Activated effector memory CD4-positive, alpha-beta T cell treated with anti-CD3 and anti-CD28 coated beads, Interleukin-2, amount 50 U/mL, for 16 hours (primary cell): ENCODE data around the gene TRIM46.
A peak's percentile ranks its signal among the peaks of the same experiment; 100 is the strongest.
"Not testable (repeated sequence)": the region's sequence is repeated elsewhere in the genome, so short reads cannot be mapped to it uniquely, and the experiment has no call there.

ENCODE experiments used
- DNase-seq: peaks from one replicate; pipeline ENCODE4 v3.0.0-alpha.2; 2020

The TRIM46 gene

DNA sequence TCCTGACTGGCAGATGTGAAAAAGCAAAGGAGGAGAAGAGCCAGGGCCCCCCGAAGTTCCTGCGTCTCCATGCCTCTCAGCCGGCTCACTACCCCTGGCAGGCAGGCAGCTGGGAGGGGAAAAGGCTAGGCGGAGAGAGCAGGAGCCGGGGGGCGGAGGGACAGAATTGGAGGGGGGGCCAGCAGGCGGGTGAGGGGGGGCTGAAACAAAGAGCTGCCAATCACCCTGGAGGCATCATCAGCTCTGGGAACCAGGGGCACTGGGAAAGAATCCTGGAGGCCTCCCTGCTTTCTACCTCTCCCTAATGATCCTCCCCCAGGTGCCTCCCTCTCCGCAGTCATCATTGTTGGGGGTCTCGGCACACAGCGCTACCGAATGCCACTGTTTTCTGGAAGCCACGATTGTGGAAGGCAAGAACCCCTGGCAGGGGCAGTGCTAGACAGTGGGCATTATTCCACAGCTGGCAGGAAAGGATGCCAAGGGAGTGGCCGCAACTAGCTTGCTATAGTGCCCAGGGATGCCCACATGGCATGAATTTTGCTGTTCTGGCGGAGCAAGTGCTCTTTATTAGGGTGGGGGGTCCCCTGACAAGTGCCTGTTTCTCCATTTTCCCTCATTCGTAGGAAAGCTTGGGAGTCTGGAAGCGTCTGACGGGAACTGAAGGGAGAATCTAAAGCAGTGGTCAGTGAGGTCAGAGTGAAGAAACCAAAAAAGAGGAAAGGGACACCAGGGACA lies 34.3 kb downstream of the TRIM46 start, which contains the start of gene THBS3:
Gene THBS3 (minus strand): TSS at position 92 of the 735 bp plus-strand sequence. CDS start 21 bp downstream, at position 71.
- DNase-seq: no peak

- peak; percentile 96 for DNase-seq
These were observed 35.1 kb downstream of the TRIM46 start, which contains the start of gene MTX1 for GRCh38 chr1:155208541-155209311. TSS of gene MTX1 (plus strand) at chr1:155208695. CDS start at chr1:155208805, 110 bp downstream.

DNA sequence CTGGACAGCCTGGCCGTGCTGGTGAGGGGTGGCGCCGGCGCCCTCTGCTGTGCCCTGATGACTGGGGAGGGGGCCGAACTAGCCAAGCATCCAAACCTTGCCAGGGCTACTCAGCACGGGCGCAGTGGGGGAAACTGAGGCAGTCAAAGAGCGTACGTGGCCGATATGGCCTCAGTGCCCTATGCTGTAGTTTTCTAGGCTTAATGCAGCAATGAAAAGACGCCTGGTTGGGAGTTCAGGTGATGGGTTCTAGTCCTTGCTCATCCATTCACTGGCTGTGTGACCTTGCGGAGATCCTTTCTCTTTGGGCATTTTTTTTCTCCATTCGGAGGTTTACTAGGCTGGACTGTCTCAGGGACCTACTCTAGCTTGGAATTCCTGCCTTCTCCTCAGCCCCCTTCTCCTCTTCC lies 35.7 kb downstream of the TRIM46 start:
- DNase-seq: no peak

- no peak for DNase-seq
These were observed 36.9 kb downstream of the TRIM46 start for GRCh38 chr1:155210314-155211104.

- not testable (repeated sequence) for DNase-seq
These were observed 37.9 kb downstream of the TRIM46 start for GRCh38 chr1:155211381-155212050.

DNA sequence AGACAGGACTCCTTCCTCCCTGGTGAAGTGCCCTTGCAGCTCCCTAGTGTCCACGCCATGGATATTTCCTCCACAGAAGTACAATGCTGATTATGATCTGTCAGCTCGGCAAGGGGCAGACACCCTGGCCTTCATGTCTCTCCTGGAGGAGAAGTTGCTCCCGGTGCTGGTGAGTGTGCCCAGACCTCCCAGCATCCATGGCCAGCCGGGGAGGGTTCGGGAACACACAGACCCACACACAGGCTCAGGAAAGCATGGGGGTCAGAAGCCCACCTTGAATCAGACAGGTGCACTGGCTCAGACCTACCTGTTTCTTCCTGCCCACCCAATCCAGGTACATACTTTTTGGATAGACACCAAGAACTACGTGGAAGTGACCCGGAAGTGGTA lies 38.4 kb downstream of the TRIM46 start:
- not testable (repeated sequence) for DNase-seq

- DNase-seq: not testable (repeated sequence)
These were observed 41.1 kb downstream of the TRIM46 start for GRCh38 chr1:155214702-155215101.

- no peak for DNase-seq
These were observed 45.4 kb downstream of the TRIM46 start for GRCh38 chr1:155218854-155219591.

GRCh38 chr1:155219592-155220031 lies 46.0 kb downstream of the TRIM46 start:
- no peak for DNase-seq

DNA sequence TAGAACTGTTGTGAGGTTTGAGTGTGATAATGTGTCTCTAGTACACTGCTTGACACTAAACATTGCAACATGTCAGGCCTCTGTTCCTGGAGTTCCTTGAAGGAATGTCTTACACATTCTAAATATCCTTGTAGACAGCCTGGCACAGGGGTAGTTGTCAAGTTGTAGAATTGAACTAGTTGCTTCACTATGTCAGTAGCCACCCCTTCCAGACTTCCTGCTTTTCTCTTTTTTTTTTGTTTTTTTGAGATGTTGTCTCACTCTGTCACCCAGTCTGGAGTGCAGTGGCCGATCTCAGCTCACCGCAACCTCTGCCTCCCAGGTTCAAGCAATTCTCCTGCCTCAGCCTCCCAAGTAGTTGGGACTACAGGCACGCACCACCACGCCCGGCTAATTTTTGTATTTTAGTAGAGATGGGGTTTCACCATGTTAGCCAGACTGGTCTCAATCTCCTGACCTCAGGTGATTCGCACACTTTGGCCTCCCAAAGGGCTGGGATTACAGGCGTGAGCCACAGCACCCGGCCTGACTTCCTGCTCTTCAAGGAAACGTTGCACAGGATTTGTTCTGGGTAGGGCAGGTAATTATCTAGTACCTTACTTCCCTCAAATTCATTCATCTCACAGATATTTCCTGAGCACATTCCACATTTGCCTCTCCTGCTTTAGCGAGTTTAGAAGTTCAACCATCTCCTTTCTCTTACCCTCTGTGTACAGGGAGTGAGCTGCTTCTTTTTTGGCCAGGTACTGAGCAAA lies 46.7 kb downstream of the TRIM46 start:
- not testable (repeated sequence) for DNase-seq

DNA sequence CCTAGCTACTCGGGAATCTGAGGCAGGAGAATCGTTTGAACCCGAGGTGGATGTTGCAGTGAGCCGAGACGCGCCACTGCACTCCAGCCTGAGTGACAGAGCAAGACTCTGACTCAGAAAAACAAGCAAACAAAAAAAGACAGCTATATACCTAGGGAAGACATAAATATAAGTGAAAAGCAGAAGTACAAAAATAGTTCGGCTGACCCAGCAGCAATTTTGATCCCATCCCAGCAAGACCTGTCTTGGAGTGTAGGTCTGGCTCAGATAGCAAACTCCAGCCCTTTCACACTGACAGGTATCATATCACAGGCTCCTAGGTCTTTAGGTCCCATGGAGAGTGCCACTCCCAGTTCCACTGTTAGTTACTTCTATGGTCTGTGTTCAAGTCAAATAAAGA lies 49.4 kb downstream of the TRIM46 start:
- DNase-seq: no peak

DNA sequence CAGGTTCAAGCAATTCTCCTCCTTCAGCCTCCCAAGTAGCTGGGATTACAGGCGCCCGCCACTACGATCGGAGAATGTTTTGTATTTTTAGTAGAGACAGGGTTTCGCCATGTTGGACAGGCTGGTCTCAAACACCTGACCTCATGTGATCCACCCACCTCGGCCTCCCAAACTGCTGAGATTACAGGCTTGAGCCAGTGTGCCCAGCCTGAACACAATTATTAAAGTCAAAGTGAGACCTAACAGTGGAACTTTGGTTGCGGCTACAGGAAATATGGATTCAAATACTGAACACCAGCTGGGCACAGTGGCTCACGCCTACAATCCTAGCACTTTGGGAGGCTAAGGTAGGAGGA lies 51.7 kb downstream of the TRIM46 start:
- not testable (repeated sequence) for DNase-seq

GRCh38 chr1:155226188-155226909 lies 52.7 kb downstream of the TRIM46 start:
- peak; percentile 92 for DNase-seq

GRCh38 chr1:155226910-155227260 lies 53.2 kb downstream of the TRIM46 start:
- no peak for DNase-seq

DNA sequence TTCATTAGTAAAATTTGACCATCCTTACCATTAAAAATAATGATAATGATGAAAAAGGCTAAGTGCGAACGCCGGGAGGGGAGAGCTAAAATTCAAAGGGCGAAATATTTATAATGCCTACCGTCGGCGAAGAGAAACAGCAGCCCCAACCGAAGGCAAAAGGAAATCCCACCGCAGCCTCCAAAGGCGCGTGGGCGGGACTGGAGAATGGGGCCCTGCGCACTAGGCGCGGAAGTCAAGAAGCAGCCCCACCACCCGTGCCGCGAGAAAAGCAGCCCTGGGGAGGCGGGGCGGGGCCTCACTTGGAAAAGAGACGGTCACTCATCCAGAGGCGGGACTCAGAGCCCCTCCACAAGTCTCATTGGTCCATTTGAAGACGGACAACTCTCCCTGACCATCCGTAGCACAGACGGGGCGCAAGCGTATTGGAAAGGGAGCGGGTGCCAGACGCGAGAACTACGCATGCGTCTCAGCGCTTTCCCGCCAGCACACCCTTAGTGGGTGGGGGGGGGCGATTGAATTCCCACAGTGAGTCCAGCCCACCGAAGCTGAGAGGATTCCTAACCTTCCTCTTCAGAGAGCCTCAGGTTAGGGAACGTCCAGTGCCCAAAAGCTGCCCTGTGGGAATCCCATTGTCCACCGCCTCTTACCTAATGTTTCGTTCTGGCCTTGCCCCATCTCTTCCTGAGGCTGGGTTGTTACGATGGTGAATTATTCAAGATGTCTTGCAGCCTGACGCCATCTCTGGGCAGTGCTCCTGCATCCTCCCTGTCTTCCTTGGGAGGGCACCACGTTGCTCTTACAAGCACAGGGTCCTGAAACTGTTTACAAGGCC lies 53.8 kb downstream of the TRIM46 start:
- DNase-seq: peak; percentile 99

GRCh38 chr1:155228096-155228427 lies 54.4 kb downstream of the TRIM46 start:
- DNase-seq: no peak

DNA sequence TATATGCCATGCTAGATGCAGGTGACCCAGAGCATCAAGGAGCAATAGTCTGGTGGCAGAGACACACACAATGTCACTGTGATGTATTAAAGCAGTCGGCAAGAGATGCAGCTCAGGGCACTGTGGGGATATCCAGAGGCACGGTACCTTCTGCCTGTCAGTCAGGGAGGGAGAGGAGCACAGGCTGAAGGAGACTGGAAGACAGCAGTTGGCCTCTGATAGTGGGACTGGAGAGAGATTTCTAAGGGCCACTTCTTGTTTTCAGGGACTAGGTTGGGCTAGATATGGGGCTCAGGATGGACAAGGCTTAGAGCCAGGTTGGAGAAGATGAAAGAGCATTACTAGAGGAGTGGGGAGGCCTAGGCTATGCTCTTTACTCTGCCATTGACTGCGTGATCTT lies 57.7 kb downstream of the TRIM46 start:
- DNase-seq: not testable (repeated sequence)

DNA sequence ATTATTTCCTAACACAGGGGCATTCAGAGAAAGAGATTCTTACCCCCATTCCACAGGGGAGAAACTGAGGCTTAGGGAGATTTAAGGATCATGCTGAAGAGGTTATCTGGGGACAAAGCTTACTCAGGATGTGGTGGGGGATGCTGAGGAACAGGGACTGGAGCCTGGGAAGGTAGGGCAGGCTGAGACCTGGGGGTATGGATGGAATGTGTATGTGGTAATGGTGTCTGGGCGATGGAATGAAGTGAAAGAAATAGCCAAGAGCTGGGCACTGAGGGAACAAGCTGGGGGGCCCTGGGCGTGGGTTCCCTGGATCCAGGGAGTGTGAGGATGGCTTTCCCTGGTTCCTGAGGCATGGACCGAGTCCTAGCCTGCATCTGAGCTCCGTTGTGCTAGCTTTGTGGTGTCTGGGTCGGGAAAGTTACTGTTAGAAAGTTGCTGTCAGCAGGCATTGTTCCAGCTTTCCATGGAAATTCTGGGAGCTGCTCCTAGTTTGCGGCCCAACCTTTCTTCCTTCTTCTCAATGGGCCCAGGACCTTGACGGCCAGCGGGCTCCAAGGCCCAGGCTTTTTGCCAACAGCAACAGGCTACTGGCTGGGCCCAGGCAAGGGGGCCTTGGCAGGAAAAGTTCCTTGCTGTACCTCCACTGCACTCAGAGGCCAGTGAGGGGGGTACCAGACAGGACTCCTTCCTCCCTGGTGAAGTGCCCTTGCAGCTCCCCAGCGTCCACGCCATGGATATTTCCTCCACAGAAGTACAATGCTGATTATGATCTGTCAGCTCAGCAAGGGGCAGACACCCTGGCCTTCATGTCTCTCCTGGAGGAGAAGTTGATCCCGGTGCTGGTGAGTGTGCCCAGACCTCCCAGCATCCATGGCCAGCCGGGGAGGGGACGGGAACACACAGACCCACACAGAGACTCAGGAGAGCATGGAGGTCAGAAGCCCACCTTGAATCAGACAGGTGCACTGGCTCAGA lies 58.6 kb downstream of the TRIM46 start:
- DNase-seq: not testable (repeated sequence)
